Liver (tissue), 3 donors: ENCODE data around the gene MIP.
"Not testable (repeated sequence)": the region's sequence is repeated elsewhere in the genome, so short reads cannot be mapped to it uniquely, and the experiment has no call there.

Source experiments
- ATF3 ChIP-seq: IDR thresholded peaks from 2 replicates; pipeline ENCODE4 v1.6.1; 2016; ENCODE audit warnings: antibody characterized with exemption
- CTCF ChIP-seq: fragments of 150-350 bp; IDR thresholded peaks from 2 replicates; pipeline ENCODE4 v1.5.1; 2017; ENCODE audit warnings: improper control_type of control experiment, low read depth, low read length; ENCODE audit not compliant: missing input control
- FOXA2 ChIP-seq: IDR thresholded peaks from 2 replicates; pipeline ENCODE4 v1.6.1; 2016; ENCODE audit warnings: antibody characterized with exemption
- JUND ChIP-seq, 2 donors: IDR thresholded peaks; 2 replicates each; pipeline ENCODE4 v1.6.1; 2016; ENCODE audit warnings: antibody characterized with exemption in 2 of 2
- MAX ChIP-seq: IDR thresholded peaks from 2 replicates; pipeline ENCODE4 v1.6.1; 2016; ENCODE audit warnings: antibody characterized with exemption
- RAD21 ChIP-seq, 2 donors: IDR thresholded peaks; 2 replicates each; pipeline ENCODE4 v1.6.1; 2016; ENCODE audit warnings: antibody characterized with exemption in 2 of 2, mild to moderate bottlenecking in 2 of 2
- REST ChIP-seq: IDR thresholded peaks from 2 replicates; pipeline ENCODE4 v1.6.1; 2016; ENCODE audit warnings: antibody characterized with exemption, mild to moderate bottlenecking
- SP1 ChIP-seq: IDR thresholded peaks from 2 replicates; pipeline ENCODE4 v1.6.1; 2018; ENCODE audit warnings: antibody characterized with exemption, mild to moderate bottlenecking
- TAF1 ChIP-seq: conservative IDR thresholded peaks from 2 replicates; pipeline ENCODE4 v1.6.1; 2016; ENCODE audit warnings: antibody characterized with exemption, mild to moderate bottlenecking
- YY1 ChIP-seq: IDR thresholded peaks from 2 replicates; pipeline ENCODE4 v1.6.1; 2016; ENCODE audit warnings: antibody characterized with exemption, mild to moderate bottlenecking
- ZBTB33 ChIP-seq: IDR thresholded peaks from 2 replicates; pipeline ENCODE4 v1.6.1; 2016; ENCODE audit warnings: antibody characterized with exemption
- donor health status: healthy.
- donor health status: healthy.

- TF ChIP-seq YY1; CTCF; ATF3; FOXA2; REST; ZBTB33; JUND (IDR thresholded peaks at IDR 0.05); SP1; MAX; TAF1; RAD21 (IDR thresholded peaks at IDR 0.05): not testable (repeated sequence)
These were observed 39.1 kb upstream of the MIP start for GRCh38 chr12:56493409-56494105.
